GM18517 (cell line): ENCODE results near the gene BPHL.
"Not testable (repeated sequence)": the region's sequence is repeated elsewhere in the genome, so short reads cannot be mapped to it uniquely, and the experiment has no call there.

Experiments used
- ATAC-seq: cut with Tn5 transposase; IDR thresholded peaks from one replicate; pipeline ENCODE4 v1.9.1; 2021; ENCODE audit warnings: mild to moderate bottlenecking, moderate library complexity; ENCODE audit not compliant: unreplicated experiment

The BPHL gene

GRCh38 chr6:3118353-3119039 is at the start of gene BPHL:
TSS of gene BPHL (plus strand) at chr6:3118711. CDS start at chr6:3118741, 30 bp downstream.
- peak; percentile 82 for ATAC-seq

- no peak for ATAC-seq
Measured at GRCh38 chr6:3071568-3071967, 46.9 kb upstream of the BPHL start.

DNA sequence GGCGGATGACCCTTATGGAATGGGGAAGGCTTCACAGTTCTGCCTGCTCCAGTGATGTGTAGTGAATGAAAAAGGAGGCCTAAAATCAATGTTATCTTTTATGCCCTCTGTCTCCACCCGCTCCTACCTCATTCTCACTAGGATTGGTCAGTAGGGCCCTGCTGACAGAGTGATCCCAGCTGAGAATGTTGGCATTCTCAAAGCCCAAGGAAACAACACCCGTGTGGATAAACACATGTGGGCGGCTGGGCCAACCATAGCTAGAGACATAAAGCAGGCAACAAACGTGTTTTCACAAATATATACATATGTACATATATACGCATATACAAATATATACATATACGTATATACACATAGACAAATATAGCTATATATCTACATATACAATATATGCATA is 45.7 kb upstream of the BPHL start:
- ATAC-seq: no peak

- ATAC-seq: no peak
Measured at GRCh38 chr6:3073382-3073781, 45.1 kb upstream of the BPHL start.

- no peak for ATAC-seq
Measured at GRCh38 chr6:3075772-3076113, 42.8 kb upstream of the BPHL start.

DNA sequence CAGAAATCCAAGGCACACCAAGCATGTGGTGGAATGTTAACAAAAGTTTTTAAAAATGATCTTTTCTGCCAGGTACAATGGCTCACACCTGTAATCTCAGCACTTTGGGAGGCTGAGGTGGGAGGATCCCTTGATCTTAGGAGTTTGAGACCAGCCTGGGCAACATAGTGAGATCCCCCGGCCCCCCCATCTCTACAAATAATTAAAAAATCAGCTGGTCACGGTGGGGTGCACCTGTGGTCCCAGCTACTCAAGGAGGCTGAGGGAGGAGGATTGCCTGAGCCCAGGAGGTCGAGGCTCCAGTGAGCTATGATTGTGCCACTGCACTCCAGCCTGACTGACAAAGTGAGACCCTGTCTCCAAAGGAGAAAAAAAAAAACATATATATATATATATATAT is 42.2 kb upstream of the BPHL start:
- ATAC-seq: no peak

DNA sequence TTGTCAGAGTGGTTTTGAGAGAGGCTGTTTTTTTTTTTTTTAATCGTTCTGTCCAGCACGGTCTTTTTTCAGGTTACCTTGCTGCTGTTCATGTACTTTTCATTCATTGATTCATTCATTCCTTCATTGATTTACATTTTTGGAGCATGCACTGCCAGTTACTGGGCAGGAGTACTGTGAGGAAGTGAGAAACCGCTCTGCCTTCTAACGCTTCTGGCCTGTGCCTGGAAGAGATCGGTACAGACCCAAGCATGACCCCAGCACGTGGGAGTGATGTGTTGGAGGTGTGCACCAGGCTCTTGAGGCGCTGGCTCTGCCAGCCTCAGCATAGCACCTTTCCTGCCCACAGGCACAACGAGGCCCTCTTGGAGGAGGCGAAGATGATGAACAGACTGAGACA is 41.1 kb upstream of the BPHL start:
- ATAC-seq: no peak

- ATAC-seq: not testable (repeated sequence)
Measured at GRCh38 chr6:3078952-3079351, 39.6 kb upstream of the BPHL start.

DNA sequence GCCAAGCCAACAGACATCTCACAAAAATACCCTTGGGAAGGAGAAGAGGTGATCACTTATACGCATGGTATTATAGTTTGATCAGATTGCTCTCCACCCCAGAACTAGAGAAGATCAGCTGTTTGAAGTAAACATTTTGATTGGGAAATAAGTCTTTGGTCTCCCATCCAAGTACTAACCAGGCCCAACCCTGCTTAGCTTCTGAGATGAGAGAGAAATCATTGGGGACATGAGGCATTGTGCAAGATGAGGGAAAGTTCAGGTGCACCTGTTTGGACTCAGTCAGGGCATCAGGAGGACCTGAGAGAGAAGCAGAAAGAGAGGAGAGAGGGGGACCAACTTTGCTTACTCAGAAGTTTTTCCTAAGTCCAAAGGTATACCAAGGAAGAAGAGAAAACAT is 38.8 kb upstream of the BPHL start:
- no peak for ATAC-seq

GRCh38 chr6:3081960-3082359 is 36.6 kb upstream of the BPHL start:
- no peak for ATAC-seq

DNA sequence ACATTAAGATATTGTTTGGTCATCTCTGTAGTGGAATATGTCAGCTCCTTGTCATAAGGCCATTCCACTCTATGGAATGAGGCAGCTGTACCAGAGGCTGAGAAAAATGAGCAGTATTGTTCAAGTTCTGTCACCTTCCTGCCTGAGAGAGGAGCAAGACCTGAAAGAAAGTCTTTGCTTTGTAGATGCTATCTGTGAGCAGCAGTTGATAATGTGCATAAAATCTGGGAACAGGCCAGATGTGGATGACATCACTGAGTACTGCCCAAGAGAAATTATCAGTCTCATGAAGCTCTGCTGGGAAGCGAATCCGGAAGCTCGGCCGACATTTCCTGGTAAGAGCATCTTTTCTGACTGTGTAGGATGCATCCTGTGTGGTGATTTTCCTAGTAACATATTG is 33.4 kb upstream of the BPHL start:
- ATAC-seq: no peak

DNA sequence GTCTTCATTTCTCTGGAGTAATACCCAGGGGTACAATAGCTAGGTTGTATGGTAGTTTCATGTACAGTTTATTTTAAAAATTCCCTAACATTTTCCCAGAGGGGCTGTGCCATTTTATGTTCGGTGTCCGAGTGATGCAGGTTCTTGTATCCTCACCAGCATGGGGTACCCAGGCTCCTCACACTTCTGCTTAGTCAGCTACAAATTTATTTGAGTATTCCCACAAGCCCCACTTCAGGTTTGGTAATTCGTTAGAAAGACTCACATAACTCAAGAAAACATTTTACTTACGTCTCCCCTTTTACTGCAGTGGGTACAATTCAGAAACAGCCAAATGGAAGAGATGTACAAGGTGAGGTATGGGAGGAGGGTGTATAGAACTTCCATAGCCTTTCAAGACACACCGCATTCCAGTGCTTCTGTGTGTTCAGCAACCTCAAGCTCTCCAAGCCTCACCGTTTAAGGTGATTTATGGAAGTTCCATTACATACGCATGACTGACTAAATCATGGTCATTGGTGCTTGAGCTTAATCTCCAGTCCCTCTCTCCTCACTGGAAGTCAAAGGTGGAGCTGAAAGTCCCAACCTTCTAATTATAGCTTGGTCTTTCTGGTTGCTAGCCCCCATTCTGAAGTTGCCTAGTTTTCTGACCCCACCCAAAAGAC is 32.1 kb upstream of the BPHL start:
- no peak for ATAC-seq

GRCh38 chr6:3088446-3088845 is 30.1 kb upstream of the BPHL start:
- ATAC-seq: no peak

DNA sequence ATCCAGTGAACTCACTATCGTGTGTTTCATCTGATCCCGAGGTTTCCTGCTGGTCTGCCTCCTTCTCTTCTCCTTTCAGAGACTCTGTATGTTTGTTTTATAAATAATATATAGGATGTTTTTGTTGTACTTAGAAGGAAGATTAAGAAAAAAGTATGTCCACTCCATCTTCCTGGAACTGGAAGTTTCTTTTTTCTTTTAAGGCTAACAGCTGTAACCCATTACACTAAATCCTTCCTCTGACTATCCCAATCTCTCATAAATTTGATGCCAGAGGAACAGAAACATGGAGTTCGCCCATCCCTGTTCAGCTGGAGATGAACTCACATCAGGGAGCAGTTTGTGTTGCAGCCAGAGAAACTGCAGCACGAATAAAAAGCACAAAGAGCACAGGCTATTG is 29.5 kb upstream of the BPHL start:
- ATAC-seq: no peak

GRCh38 chr6:3090013-3090412 is 28.5 kb upstream of the BPHL start:
- ATAC-seq: no peak

DNA sequence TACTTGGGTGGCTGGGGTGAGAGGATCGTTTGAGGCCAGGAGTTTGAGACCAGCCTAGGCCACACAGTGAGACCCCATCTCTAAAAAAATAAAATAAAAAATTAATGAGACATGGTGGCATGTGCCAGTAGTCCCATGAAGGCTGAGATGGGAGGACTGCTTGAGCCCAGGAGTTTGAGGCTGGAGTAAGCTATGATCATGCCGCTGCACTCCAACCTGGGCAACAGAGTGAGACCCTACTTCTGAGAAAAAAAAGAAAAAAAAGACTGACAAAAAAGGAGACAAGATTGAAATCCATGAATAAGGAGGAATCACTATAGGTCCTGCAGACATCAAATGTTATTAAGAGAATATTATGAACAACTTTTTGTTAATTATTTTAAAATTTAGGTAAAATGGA is 23.7 kb upstream of the BPHL start:
- no peak for ATAC-seq

DNA sequence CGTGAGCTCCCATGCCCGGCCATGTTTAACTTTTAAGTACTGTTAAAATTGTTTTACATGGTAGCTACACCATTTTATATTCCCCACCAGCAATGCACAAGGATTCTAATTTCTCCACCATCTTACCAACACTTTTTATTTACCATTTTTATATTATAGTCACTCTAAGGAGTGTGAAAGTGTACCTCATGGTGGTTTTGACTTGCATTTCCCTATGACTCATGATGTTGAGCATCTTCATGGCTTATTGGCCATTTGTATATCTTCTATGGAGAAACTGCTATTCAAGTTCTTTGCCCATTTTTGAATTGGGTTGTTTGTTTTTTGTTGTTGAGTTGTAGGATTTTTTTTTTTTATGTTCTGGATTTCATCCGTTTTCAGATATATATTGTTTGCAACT is 15.6 kb upstream of the BPHL start:
- ATAC-seq: no peak

DNA sequence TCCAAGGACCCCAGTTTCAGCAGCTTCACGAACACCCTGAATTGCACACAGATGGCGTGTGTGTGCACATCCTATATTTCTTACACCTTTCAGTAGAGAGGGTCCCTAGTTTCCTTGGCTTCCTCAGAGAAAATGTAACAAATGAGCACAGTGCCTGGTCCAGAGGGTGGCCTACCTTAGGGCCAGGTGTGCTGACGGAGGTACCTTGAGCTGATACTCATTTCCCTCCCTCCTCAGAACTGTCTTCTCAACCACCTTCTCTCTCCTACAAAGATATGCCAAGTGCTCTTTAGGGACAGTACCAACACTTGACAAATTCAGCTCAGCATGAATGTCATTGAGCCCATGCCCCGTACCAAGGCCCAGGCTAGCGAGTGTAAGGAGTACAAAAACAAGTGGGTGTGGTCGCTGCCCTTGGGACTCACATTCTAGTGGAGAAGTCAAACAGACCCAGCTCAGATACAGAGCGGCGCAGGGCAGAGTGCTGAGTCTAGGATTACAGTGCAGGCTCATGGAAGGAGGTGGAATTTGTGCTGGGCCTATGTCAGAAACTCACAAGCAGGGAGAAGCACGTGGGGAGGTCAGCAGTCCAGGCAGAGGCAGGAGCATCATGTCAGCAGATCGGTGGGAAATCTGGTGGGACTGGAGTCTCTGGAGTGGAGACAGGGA is 9.6 kb upstream of the BPHL start:
- no peak for ATAC-seq

DNA sequence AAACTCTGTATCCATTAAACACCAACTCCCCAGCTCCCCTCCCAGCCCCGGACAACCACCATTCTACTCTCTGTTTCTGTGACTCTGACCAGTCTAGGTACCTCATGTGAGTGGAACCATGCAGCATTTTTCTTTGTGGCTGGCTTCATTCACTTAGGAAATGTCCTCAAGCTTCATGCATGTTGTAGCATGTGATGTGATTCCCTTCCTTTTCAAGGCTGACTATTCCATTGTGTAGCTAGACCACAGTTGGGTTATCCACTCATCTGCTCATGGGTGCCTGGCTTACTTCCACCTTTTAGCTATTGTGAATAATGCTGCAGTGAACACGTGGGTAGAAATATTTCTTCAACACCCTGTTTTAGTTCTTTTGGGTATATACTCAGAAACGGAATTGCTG is 8.8 kb upstream of the BPHL start:
- ATAC-seq: no peak

- ATAC-seq: no peak
Measured at GRCh38 chr6:3114377-3114776, 4.1 kb upstream of the BPHL start.

GRCh38 chr6:3117912-3118352 is 579 bp upstream of the BPHL start:
- ATAC-seq: no peak

DNA sequence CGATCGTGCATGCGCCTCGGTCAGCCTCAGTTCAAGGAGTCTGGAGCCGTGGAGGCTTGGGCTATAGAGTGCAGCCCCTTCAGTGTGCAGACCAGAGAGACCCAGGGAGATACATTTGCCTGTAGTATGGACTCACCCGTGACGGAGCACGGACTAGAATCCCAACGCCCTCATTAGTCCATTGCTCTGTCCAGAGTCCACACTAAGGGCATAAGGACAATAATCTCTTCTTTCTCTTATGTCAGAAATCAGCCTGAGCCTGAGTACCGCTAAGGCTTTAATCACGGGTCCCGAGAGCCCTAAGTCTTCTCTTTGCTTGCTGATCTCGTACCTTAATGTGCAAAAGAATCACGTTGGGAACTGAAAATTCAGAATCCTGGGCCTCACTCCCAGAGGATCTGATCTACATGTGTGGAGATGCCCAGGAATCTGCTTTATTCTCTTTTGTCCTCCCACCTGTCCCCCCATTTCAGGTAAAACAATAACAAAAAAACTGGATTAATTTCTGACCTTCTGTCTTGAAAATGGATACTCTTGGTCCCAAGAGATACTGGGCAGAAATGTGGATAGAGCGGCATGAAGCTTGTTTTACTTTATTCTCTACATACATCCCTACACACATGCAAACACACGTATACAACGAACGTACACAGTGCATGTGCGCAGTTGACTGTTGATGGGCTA is 671 bp downstream of the BPHL start:
- ATAC-seq: peak; percentile 35
